RWPE1 (cell line): ENCODE data around the gene PDCL2.

ENCODE experiments used
- CTCF ChIA-PET: fragments of 350-600 bp; sonication (Branson Sonifier 250); formaldehyde crosslinking; extraction: SDS; loops from one replicate; lab custom pipeline; 2021; lab: Yijun Ruan, JAX
- POLR2A ChIA-PET: fragments of 400-600 bp; formaldehyde crosslinking; extraction: SDS; loops from one replicate; lab custom pipeline; 2020; ENCODE audit warnings: antibody characterized with exemption; ENCODE audit not compliant: low non-redundant PET; lab: Yijun Ruan, JAX
- DNase-seq: peaks from one replicate; pipeline ENCODE4 v3.0.0; 2012; ENCODE audit warnings: low spot score
- H3K27ac ChIP-seq: fragments of 450-650 bp; 2 replicates; pipeline ENCODE4 v1.5.1; 2017
- CTCF ChIP-seq: fragments of 450-650 bp; conservative IDR thresholded peaks from 2 replicates; pipeline ENCODE4 v1.5.1; 2017; ENCODE audit warnings: low read depth, mild to moderate bottlenecking

The PDCL2 gene

GRCh38 chr4:55530167-55530566 is 61.9 kb downstream of the PDCL2 start:
- no peak overlapping the region for H3K27ac ChIP-seq
- ChIA-PET POLR2A (no interaction called here), CTCF (interaction anchor here (0.6 to 0.7 kb wide), 2 partner anchors 85 to 160 kb away, joined by 3 read pairs; no protein-coding TSS in a partner anchor)
- TF ChIP-seq CTCF, result no peak
- DNase-seq, result no peak

GRCh38 chr4:55528491-55528890 is 63.6 kb downstream of the PDCL2 start:
- H3K27ac ChIP-seq, result no peak overlapping the region
- POLR2A ChIA-PET, result no interaction called here
- no peak for DNase-seq
- CTCF ChIA-PET, result interaction anchor here (0.5 kb wide), 1 partner anchor 103 kb away, joined by 3 read pairs; no protein-coding TSS in a partner anchor
- no peak for TF ChIP-seq CTCF

GRCh38 chr4:55524844-55525571 is 67.0 kb downstream of the PDCL2 start:
- DNase-seq, result peak; percentile 20
- peak overlapping the region; percentile 63 for H3K27ac ChIP-seq
- CTCF ChIA-PET, result interaction anchor here (0.6 to 0.7 kb wide), 2 partner anchors 172 to 419 kb away, joined by 3 read pairs; no protein-coding TSS in a partner anchor
- no peak for TF ChIP-seq CTCF
- POLR2A ChIA-PET, result no interaction called here

GRCh38 chr4:55518442-55518841 is 73.6 kb downstream of the PDCL2 start:
- no peak for DNase-seq
- H3K27ac ChIP-seq, result no peak overlapping the region
- no peak for TF ChIP-seq CTCF
- ChIA-PET CTCF (no interaction called here), POLR2A (no interaction called here)

GRCh38 chr4:55517526-55518229 is 74.4 kb downstream of the PDCL2 start:
- CTCF ChIA-PET, result no interaction called here

More at GRCh38 chr4:55517526-55518229, 74.4 kb downstream of the PDCL2 start:
- no peak for DNase-seq
- POLR2A ChIA-PET, result no interaction called here
- TF ChIP-seq CTCF, result no peak
- H3K27ac ChIP-seq, result no peak overlapping the region
